ENCODE data around the gene CRACR2A.

CRACR2A gene

DNA sequence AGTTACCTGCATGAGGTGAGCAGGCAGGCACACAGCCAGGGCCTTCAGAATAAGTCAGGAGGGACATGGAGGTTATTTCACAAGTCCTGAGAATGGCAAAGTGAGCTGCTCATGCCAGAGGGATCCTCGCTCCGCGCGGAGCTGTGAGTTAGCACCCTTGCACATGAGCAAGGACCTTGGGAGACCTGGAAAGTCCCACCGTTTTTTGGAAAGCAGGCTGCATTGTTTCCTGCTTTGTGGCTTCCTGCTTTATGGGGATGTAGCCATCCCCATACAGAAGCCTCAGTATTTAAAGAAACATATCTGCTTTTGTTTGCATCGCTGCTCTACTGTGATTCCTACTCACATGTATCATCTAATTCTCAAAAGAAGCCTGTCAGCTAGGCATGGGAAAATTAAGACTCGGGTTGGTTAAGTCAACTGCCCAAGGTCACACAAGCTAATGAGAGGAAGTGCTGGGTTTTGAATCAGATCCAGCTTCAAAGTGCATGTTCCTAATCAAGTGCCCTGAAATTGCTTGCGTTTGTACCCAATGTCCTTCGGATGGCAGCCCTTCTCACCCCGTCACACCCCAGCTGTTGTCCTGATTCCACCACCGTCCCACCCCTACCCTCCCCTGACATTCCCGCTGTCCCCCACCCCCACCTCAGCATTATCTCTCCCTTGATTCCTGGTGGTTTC, 106.2 kb downstream of the CRACR2A start:
- DNase-seq (ENCODE audit: low read depth) = no peak

DNA sequence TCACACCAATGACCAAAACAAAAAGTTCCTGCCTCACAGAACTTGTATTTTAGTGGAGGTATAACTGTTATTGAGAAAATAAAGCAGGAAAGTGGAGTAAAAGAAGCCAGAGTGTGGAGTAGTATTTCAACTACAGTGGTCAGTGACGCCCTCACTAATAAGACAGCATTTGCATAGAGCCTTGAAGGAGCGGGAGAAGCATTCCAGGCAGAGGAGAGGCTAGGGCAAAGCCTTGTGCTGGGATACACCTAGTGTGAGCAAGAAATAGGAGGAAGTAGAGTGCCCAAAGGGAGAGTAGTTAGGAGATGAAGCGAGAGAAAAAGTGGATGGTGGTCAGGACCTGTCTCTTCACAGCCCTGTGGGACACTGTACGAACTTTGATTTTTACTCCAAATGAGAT, 107.8 kb downstream of the CRACR2A start:
- no peak for DNase-seq (ENCODE audit: low read depth)

- no peak for DNase-seq (ENCODE audit: low read depth)
Measured at GRCh38 chr12:3644104-3644503, 108.8 kb downstream of the CRACR2A start.

DNA sequence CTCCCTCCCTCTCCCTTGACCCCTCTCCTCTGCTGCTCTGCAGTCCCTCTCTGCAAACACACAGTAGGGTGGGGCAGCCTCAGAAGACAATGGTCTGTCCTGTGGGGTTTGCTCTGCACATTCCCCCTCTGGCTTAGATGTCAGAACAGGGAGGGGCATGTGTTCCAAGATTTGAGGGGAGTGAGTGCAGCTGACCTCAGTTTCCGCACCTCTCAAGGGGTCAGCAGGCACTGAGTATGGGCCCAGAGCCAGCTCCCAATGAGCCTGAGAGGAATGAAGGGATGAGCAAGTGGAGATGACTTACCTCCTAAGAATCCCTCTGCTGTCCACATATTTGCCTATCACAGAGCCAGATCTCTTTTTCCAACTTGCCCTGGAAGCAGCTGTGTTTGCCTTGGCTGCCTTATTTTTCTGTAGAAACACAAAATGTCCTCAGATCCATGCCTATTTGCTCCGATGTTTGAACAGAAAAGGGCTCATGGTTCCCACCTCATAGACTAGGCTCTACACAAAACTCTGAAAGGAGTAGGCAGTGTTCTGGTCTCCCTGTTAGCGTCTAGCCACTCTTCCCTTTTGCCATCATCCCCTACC, 111.4 kb downstream of the CRACR2A start:
- no peak for DNase-seq (ENCODE audit: low read depth)

GRCh38 chr12:3636328-3636727, 116.6 kb downstream of the CRACR2A start:
- no peak for DNase-seq (ENCODE audit: low read depth)

GRCh38 chr12:3634348-3634747, 118.6 kb downstream of the CRACR2A start:
- no peak for DNase-seq (ENCODE audit: low read depth)

DNA sequence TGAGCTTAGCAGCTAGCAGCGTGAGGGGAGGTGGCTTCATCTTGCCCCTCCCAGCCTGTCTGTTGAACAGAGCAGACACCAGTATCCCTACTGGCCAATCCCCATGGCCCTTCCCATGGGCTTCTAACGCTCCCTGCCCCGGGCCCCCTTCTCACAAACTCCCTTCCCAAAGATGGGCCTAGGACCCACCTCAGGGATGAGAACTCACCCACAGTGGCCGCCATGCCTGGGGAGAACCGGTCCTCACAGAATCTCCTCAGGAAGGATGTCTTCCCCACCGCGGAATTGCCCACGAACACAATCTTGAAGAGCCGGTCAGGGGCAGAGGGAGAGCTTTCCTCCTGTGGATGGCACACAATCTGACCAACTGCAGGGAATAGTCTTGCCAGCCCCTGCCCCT, 119.5 kb downstream of the CRACR2A start:
- no peak for DNase-seq (ENCODE audit: low read depth)

DNA sequence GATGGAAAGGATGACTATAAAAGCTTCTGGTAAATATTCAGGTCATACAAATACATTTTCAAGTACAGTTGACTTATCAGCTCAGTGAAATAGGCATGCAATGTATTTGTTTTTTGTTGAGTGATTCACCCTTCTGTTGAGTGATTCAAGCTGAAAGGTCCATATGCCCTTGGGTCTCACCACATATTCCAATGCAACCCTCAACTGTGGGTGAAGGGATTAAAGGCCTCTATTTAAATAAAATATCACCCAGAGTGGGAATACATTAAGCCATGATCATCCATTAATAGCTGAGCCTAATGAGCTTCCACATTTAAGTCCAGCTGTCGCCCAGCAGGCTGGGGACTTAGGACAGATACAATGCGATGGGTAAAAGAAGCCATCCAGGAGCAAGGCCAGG, 120.2 kb downstream of the CRACR2A start:
- DNase-seq (ENCODE audit: low read depth) = no peak

GRCh38 chr12:3632256-3632655, 120.7 kb downstream of the CRACR2A start:
- DNase-seq (ENCODE audit: low read depth) = no peak

DNA sequence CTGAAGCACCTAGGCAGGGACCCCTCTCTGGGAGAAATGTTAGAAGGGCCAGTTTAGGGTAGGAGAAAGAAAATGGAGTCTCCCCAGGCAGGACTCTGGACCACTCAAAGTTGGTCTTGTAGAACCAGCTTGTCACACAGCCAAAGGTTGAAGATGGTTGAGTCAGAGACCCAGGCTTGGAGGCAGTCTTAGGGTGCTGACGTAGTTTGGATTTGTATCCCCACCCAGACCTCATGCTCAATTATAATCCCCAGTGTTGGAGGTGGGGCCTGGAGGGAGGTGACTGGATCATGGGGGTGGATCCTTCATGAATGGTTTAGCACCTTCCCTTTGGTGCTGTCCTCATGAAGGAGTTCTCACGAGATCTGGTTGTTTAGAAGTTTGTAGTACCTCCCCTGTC, 121.2 kb downstream of the CRACR2A start:
- DNase-seq (ENCODE audit: low read depth) = no peak

DNA sequence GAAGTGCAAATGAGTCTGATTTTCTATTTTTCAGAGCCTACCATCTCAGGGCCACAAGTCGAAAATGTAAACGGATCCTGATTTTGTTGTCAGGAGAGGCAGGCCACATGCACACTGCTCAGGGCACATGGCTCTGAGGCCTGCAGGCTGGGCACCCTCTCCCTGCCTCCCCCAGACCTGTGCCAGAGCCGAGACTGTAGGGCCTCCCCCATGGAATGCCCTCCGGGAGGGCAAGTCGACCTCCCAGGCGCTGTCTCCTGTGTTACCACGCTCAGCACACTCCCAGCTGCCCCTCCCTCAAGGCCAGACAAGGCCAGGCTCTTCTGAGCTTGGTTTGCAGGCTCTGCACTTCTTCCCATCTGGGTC, 121.7 kb downstream of the CRACR2A start:
- no peak for DNase-seq (ENCODE audit: low read depth)

DNA sequence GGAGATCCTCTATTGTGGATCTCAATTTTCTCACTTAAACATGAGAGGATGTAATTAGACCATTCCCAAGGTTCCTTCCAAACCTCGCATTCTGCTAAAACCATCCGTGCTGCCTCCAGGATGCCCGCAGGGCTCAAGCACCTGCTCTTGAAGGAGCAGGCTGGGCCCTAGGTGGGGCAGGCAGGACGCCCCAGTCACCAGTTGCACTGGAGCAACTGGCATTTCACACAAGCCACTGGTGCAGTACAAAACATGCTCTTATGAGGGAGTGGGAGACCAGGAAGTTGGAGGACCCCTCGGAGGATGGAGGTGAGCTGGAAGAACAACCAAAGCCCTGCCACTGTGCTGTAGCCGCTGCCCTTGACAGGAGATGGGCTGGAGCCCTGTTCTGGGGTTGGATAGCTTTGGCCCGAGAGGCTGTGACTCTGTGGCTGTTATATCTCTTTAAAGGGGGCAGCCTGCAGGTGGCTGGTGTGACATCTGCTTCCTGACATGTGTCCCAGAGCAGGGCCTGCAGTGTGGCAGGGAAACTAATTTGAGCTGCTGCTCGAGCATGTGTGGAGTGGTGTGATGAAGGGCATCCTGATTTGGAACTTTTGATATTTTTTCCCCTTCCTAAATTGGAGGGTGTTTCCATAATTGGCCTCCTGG, 122.2 kb downstream of the CRACR2A start:
- no peak for DNase-seq (ENCODE audit: low read depth)

- no peak for DNase-seq (ENCODE audit: low read depth)
Measured at GRCh38 chr12:3630111-3630510, 122.8 kb downstream of the CRACR2A start.

DNA sequence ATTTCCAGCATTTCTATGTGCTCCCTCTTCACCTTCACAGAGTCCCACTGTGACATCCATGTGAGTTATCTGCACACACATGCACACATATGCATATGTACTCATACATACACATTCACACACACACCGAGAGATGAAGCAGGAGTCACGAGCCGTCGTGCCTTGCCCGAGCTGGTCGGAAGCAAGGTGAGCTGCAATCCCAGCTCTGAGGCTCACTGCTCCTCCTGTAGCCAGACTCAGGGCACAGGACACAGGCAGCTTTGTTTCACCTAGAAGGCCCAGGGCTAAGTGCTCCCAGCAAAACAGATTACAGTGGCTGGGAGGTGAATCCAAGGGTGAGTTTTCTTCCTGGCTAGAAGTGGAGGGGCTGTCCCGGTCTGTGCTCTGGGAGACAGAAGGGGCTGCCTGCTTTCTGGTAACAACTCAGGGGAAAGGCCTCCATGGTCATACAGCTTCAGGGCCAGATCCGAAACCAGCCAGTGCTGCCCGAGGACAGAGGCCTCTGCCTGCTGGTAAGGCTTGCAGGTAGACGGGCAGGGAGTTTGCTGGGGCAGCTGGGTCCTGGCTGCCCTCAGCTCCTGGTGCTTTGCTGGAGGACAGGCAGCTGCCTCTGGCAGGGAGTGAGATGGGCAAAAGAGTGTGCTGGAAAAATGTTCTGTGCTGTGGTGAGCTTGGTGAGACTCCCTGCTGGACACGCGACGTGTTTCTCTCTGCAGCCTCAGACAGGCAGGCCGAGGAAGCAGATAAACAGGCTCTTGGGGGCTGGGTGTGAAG, 123.7 kb downstream of the CRACR2A start:
- DNase-seq (ENCODE audit: low read depth) = no peak

- no peak for DNase-seq (ENCODE audit: low read depth)
Measured at GRCh38 chr12:3628629-3629028, 124.3 kb downstream of the CRACR2A start.

DNA sequence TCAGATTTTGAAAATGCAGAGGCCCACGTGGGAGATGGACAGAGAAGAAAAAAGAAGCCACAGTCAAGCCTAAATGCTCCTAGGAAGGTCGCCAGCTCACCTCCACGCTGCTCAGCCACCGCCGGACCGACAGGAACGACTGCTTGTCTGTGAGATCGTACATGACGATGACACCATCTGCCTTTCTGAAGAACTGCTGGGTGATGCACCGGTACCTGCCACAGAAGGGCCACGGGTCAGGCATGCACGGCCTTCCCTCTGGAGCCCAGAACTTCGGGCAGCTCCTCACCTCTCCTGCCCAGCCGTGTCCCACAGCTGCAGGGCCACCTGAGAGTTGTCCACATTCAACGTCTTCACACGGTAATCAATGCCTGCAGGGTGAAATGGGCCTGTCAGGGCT, 125.6 kb downstream of the CRACR2A start:
- no peak for DNase-seq (ENCODE audit: low read depth)

DNA sequence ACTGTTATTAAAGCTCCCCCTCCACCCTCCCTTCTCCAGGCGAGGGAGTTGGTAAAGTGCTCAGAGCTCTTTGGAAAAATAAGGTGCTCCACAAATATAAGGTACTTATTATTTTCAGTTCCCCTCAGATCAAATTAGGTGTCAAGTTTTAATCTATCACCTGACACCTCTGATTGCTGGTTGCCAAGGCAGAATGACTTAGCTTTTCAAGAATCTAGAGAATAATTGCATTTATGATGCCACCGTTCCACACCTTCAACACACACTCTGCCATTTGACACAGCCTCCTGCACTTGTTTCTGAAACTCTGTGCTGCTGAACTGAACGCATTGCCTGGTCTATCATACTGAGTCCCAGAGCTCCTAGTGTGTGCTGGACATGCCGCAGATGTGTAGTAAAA, 128.6 kb downstream of the CRACR2A start:
- no peak for DNase-seq (ENCODE audit: low read depth)

DNA sequence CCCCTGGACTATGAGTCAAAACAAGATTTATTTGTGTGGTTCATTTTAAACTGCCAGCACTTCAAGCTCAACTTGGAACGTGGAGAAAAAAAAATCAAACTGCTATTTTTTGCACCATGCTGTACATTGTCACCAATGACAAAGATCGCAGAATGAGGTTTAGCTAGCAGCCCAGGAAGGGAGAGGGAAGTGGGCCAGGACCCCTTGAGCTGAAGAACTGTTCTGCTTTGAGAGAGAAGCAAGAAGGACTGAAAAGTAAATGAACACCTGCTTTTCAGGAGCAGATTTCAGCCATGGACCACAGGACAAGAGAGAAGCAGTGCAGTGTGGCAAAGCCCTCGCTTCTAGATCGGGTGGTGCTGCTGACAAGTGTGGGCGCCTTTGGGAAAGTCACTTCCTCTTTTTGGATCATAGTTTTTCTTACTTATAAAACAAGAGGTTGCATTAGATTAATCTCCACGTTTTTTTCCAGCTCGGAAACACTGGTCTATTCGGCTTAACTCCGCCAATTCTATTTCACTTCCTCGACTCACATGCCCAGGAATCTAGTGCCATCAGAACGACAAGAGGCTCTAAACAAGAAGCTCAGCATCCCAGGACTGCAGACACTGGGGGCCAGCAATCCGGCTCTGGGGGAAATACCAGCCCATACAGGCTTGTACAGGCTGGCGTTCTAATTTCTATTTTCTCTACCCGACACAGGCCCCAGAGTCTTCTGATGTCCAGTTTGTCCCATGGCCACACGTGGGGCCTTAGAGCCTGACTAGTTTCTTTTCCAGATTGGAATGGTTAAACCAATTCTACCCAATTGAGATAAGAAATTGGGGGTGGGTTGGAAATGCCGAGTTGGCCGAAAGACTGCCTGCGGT, 129.9 kb downstream of the CRACR2A start:
- no peak for DNase-seq (ENCODE audit: low read depth)

- no peak for DNase-seq (ENCODE audit: low read depth)
Measured at GRCh38 chr12:3622021-3622821, 130.7 kb downstream of the CRACR2A start.

DNA sequence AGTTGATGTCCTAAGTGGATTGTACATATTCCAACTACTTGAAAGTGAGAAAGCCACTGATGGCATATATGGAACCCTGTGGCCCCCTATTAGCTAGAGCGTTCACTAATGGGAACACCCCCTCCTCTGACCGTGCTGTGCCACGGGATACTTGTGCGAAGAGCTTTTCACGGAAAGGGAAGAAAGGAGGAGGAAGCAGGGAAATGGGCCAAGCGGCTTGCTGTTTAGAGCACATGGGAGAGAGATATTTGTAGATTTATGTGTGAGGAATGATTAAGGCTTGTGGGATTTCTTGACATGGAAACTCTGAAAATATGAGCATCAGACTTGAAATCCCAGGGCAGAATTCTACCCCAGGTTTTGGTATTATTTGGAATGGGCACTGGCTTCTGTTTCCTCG, 132.1 kb downstream of the CRACR2A start:
- DNase-seq (ENCODE audit: low read depth) = no peak

DNA sequence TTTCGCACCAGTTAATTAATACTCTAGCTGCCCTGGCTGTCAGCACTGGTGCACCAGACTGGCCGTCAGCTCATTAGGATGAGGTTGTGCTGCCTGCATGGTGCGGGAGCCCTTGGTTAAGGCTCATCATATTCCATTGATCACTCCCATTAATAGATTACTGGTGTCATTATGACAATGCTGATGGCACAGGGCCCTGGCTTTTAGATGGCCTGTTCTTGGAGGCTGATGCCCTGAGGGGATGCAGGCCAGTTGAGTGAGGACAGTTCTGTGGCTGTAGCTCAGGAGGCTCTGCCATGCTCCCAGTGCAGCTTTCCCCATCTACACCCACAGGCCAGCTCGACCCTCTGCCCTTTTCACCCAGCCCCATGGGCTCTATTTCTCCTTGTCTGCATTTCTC, 135.3 kb downstream of the CRACR2A start:
- DNase-seq (ENCODE audit: low read depth) = no peak
